HCT116 (cell line): ENCODE data around the gene OVOL2. TPM values are rescaled to one million over a fixed set of nuclear protein-coding genes. Genes with fewer than 3 reads are reported as not detected.

Source experiments
- ATAC-seq: fragments of 200-7000 bp; cut with Tn5 transposase; 2 replicates; pipeline ENCODE4 v1.9.1; 2020; ENCODE audit warnings: mild to moderate bottlenecking, moderate library complexity
- BruUV-seq: library from RNA; stranded (reverse); fragments of 400-500 nt; replicated peaks from 2 replicates; lab custom pipeline; 2021; lab: Mats Ljungman, UMichigan
- CTCF ChIA-PET: fragments of 300-600 bp; sonication (Branson Sonifier 250); formaldehyde crosslinking; loops from one replicate; lab custom pipeline; 2021; ENCODE audit warnings: antibody characterized with exemption; lab: Charles Lee
- POLR2A ChIA-PET: fragments of 300-600, 350-600 bp; sonication (Branson Sonifier 250); formaldehyde crosslinking; loops from one replicate; lab custom pipeline; 2021; ENCODE audit warnings: antibody characterized with exemption; lab: Charles Lee
- RAD21 ChIA-PET, 2 experiments: fragments of 300-600 bp; sonication (Branson Sonifier 250); formaldehyde crosslinking; loops; one replicate each; lab custom pipeline; 2023; ENCODE audit warnings: low total read pairs in 2 of 2; ENCODE audit not compliant: uncharacterized antibody in 2 of 2, unreplicated experiment in 2 of 2, low non-redundant PET in 1 of 2; lab: Charles Lee
- DNase-seq: peaks from one replicate; pipeline ENCODE4 v3.0.0-alpha.2; 2010; ENCODE audit warnings: low read depth, low spot score
- H2AFZ ChIP-seq: fragments of 200-600 bp; shearing (Covaris generic), sonication (generic); 2 replicates; pipeline ENCODE4 v1.6.1; 2017; ENCODE audit warnings: low read depth, mixed run types, mixed read lengths, antibody characterized with exemption, low read length; ENCODE audit not compliant: poor library complexity, severe bottlenecking
- H3K27ac ChIP-seq: 2 replicates; pipeline ENCODE4 v1.5.1; 2012; ENCODE audit warnings: low read depth, low read length
- H3K27me3 ChIP-seq: fragments of 200-600 bp; sonication (generic); 2 replicates; pipeline ENCODE4 v1.6.1; 2016; ENCODE audit warnings: mixed run types, low read length, mixed read lengths; ENCODE audit not compliant: insufficient read depth
- H3K36me3 ChIP-seq, 2 experiments: fragments of 200-500 bp in 1 of 2; fragments of 200-600 bp in 1 of 2; sonication (Bioruptor generic) in 1 of 2; sonication (generic) in 1 of 2; 2 replicates each; pipeline versions ENCODE4 v1.5.1 to v1.6.1; 2014 to 2016; ENCODE audit warnings: low read length in 2 of 2, inconsistent platforms in 1 of 2, mixed read lengths in 1 of 2, mixed run types in 1 of 2; ENCODE audit not compliant: insufficient read depth in 2 of 2, control insufficient read depth in 1 of 2
- H3K4me1 ChIP-seq, 2 experiments: fragments of 200-600 bp in 1 of 2; sonication (generic) in 1 of 2; 2 replicates each; pipeline versions ENCODE4 v1.5.1 to v1.6.1; 2012 to 2017; ENCODE audit warnings: low read length in 2 of 2, inconsistent platforms in 1 of 2, mild to moderate bottlenecking in 1 of 2, mixed read lengths in 1 of 2, mixed run types in 1 of 2, moderate library complexity in 1 of 2; ENCODE audit not compliant: insufficient read depth in 2 of 2, control insufficient read depth in 1 of 2
- H3K4me2 ChIP-seq: fragments of 200-600 bp; sonication (generic); 2 replicates; pipeline ENCODE4 v1.6.1; 2017; ENCODE audit warnings: mixed run types, low read length, mixed read lengths
- H3K4me3 ChIP-seq, 2 experiments: fragments of 200-600 bp in 1 of 2; sonication (generic) in 1 of 2; replicated peaks in 1 of 2; 2 replicates each; pipeline ENCODE4 v1.5.1; 2011 to 2016; ENCODE audit warnings: low read length in 2 of 2, control low read depth in 1 of 2, low read depth in 1 of 2, mild to moderate bottlenecking in 1 of 2, mixed read lengths in 1 of 2, mixed run types in 1 of 2
- H3K79me2 ChIP-seq: fragments of 200-600 bp; sonication (generic); 2 replicates; pipeline ENCODE4 v1.6.1; 2017; ENCODE audit warnings: mild to moderate bottlenecking, mixed run types, low read length, moderate library complexity, mixed read lengths; ENCODE audit not compliant: insufficient read depth
- H3K9ac ChIP-seq: fragments of 200-600 bp; sonication (generic); 2 replicates; pipeline ENCODE4 v1.6.1; 2016; ENCODE audit warnings: low read length, mixed read lengths
- H3K9me2 ChIP-seq: fragments of 200-600 bp; sonication (generic), shearing (Covaris generic); 2 replicates; pipeline ENCODE4 v1.6.1; 2017; ENCODE audit warnings: mixed run types, mild to moderate bottlenecking, moderate library complexity; ENCODE audit not compliant: insufficient read depth
- H3K9me3 ChIP-seq, 2 experiments: fragments of 200-500 bp in 1 of 2; fragments of 200-600 bp in 1 of 2; sonication (Bioruptor generic) in 1 of 2; sonication (generic) in 1 of 2; 2 replicates each; pipeline ENCODE4 v1.6.1; 2014 to 2017; ENCODE audit warnings: low read length in 2 of 2, mixed read lengths in 2 of 2, inconsistent platforms in 1 of 2, low read depth in 1 of 2, mild to moderate bottlenecking in 1 of 2, mixed run types in 1 of 2, moderate library complexity in 1 of 2; ENCODE audit not compliant: control insufficient read depth in 1 of 2, insufficient read depth in 1 of 2
- H4K20me1 ChIP-seq: fragments of 200-600 bp; sonication (generic), shearing (Covaris generic); 2 replicates; pipeline ENCODE4 v1.6.1; 2017; ENCODE audit warnings: mixed run types, mild to moderate bottlenecking, moderate library complexity; ENCODE audit not compliant: insufficient read depth
- ATF3 ChIP-seq: IDR thresholded peaks from 2 replicates; pipeline ENCODE4 v1.6.1; 2012
- CBX3 ChIP-seq: IDR thresholded peaks from 2 replicates; pipeline ENCODE4 v1.6.1; 2012; ENCODE audit warnings: low read depth
- CEBPB ChIP-seq: IDR thresholded peaks from 2 replicates; pipeline ENCODE4 v1.6.1; 2012; ENCODE audit warnings: low read depth
- CTCF ChIP-seq, 3 experiments: fragments of 200-600 bp in 1 of 3; sonication (generic) in 1 of 3; IDR thresholded peaks in 2 of 3; conservative IDR thresholded peaks in 1 of 3; 2 replicates each; pipeline ENCODE4 v1.5.1; 2012 to 2017; ENCODE audit warnings: low read depth in 2 of 3, low read length in 2 of 3, antibody characterized with exemption in 1 of 3, borderline replicate concordance in 1 of 3, control low read depth in 1 of 3, mild to moderate bottlenecking in 1 of 3, mixed read lengths in 1 of 3, mixed run types in 1 of 3, moderate library complexity in 1 of 3; ENCODE audit not compliant: insufficient read depth in 1 of 3
- EGR1 ChIP-seq: IDR thresholded peaks from 2 replicates; pipeline ENCODE4 v1.6.1; 2012; ENCODE audit warnings: low read depth
- ELF1 ChIP-seq: IDR thresholded peaks from 2 replicates; pipeline ENCODE4 v1.6.1; 2012; ENCODE audit warnings: low read depth, borderline replicate concordance
- EZH2phosphoT487 ChIP-seq: fragments of 200-600 bp; IDR thresholded peaks from 2 replicates; pipeline ENCODE4 v1.6.1; 2018; ENCODE audit warnings: antibody characterized with exemption, borderline replicate concordance
- FOSL1 ChIP-seq: IDR thresholded peaks from 2 replicates; pipeline ENCODE4 v1.6.1; 2012; ENCODE audit warnings: low read depth
- JUND ChIP-seq: IDR thresholded peaks from 2 replicates; pipeline ENCODE4 v1.6.1; 2012
- MAX ChIP-seq: IDR thresholded peaks from 2 replicates; pipeline ENCODE4 v1.6.1; 2012
- POLR2A ChIP-seq: IDR thresholded peaks from 2 replicates; pipeline ENCODE4 v1.7.0; 2011; ENCODE audit warnings: borderline replicate concordance; ENCODE audit not compliant: insufficient read depth, insufficient read length; ENCODE audit errors: extremely low read depth
- RAD21 ChIP-seq: IDR thresholded peaks from 2 replicates; pipeline ENCODE4 v1.6.1; 2012; ENCODE audit warnings: low read depth, mild to moderate bottlenecking
- REST ChIP-seq: IDR thresholded peaks from 2 replicates; pipeline ENCODE4 v1.6.1; 2012; ENCODE audit warnings: low read depth
- SIN3A ChIP-seq: IDR thresholded peaks from 2 replicates; pipeline ENCODE4 v1.6.1; 2012; ENCODE audit warnings: low read depth
- SP1 ChIP-seq: IDR thresholded peaks from 2 replicates; pipeline ENCODE4 v1.6.1; 2012; ENCODE audit warnings: low read depth
- TCF7L2 ChIP-seq: IDR thresholded peaks from 2 replicates; pipeline ENCODE4 v1.7.0; 2011; ENCODE audit warnings: borderline replicate concordance, inconsistent platforms; ENCODE audit not compliant: insufficient read depth, insufficient read length; ENCODE audit errors: extremely low read depth
- YY1 ChIP-seq: IDR thresholded peaks from 2 replicates; pipeline ENCODE4 v1.6.1; 2011; ENCODE audit warnings: low read length, low read depth, moderate library complexity, mild to moderate bottlenecking; ENCODE audit not compliant: insufficient replicate concordance; ENCODE audit errors: extremely low read depth
- ZBTB33 ChIP-seq: IDR thresholded peaks from 2 replicates; pipeline ENCODE4 v1.6.1; 2011; ENCODE audit warnings: mild to moderate bottlenecking, low read length, moderate library complexity; ENCODE audit not compliant: insufficient replicate concordance; ENCODE audit errors: extremely low read depth
- ZFX ChIP-seq: fragments of 450-650 bp; IDR thresholded peaks from 2 replicates; pipeline ENCODE4 v1.6.1; 2017
- ZNF274 ChIP-seq: fragments of 200-500 bp; sonication (Bioruptor generic); IDR thresholded peaks from 2 replicates; pipeline ENCODE4 v1.6.1; 2014; ENCODE audit warnings: mild to moderate bottlenecking, low read depth, low read length, inconsistent platforms
- intact Hi-C: fragments of 100-400 bp; cut with micrococcal nuclease; formaldehyde crosslinking; loops from 2 replicates; pipeline ENCODE4 v1.10.0; 2022
- total RNA-seq: library from RNA; stranded (reverse); gene quantifications from one replicate; pipeline ENCODE4 v1.2.1, GENCODE V29; 2021; ENCODE audit not compliant: unreplicated experiment

Gene OVOL2
- total RNA-seq, 1 experiment from 2014 or later = 0.86 TPM

GRCh38 chr20:18101125-18101810 lies 43.6 kb upstream of the OVOL2 start:
- ChIA-PET POLR2A (no interaction called here), RAD21 (no interaction called here), CTCF (no interaction called here)
- Histone ChIP-seq H2AFZ (no peak overlapping the region), H3K36me3 (no peaks in the 10 kb centered on the region), H3K9me3 (no peaks in the 10 kb centered on the region), H4K20me1 (no peaks in the 10 kb centered on the region), H3K79me2 (no peaks in the 10 kb centered on the region), H3K9me2 (no peaks in the 10 kb centered on the region), H3K9ac (no peak overlapping the region), H3K4me2 (no peak overlapping the region), H3K4me1 (no peaks in the 10 kb centered on the region), H3K4me3 (no peak overlapping the region), H3K27me3 (no peaks in the 10 kb centered on the region), H3K27ac (no peak overlapping the region)
- ATAC-seq = no peak
- intact Hi-C loops = no loop called here
- BruUV-seq = no TSS peak
- TF ChIP-seq RAD21 = no peak
- no peak for TF ChIP-seq SP1
- no peak for TF ChIP-seq EGR1
- no peak for TF ChIP-seq ATF3
- TF ChIP-seq CTCF (IDR thresholded peaks at IDR 0.05 in 2 of 3, conservative IDR thresholded peaks at IDR 0.05 in 1 of 3; ENCODE audit: borderline replicate concordance in 1 of 3, insufficient read depth in 1 of 3, low read depth in 2 of 3, low read length in 2 of 3) = no peak
- no peak for TF ChIP-seq SIN3A
- no peak for TF ChIP-seq ELF1
- no peak for TF ChIP-seq POLR2A
- no peak for TF ChIP-seq TCF7L2
- TF ChIP-seq ZBTB33 = no peak
- no peak for TF ChIP-seq REST
- no peak for TF ChIP-seq CEBPB
- TF ChIP-seq FOSL1 = no peak
- TF ChIP-seq JUND = no peak
- no peak for TF ChIP-seq EZH2phosphoT487
- no peak for TF ChIP-seq CBX3
- no peak for TF ChIP-seq MAX
- TF ChIP-seq YY1 = no peak
- TF ChIP-seq ZFX = no peak
- TF ChIP-seq ZNF274 = no peak
- DNase-seq = no peak
